MM.1S (cell line): ENCODE data around the gene PPM1A.

ENCODE experiments used
- CTCF ChIP-seq: fragments of 300-600 bp; sonication (generic); IDR thresholded peaks from 2 replicates; pipeline ENCODE4 v1.5.1; 2016; ENCODE audit warnings: antibody characterized with exemption, low read length, mixed read lengths
- EZH2phosphoT487 ChIP-seq: fragments of 300-600 bp; sonication (generic); IDR thresholded peaks from 2 replicates; pipeline ENCODE4 v1.6.1; 2018; ENCODE audit warnings: antibody characterized with exemption, low read length

DNA sequence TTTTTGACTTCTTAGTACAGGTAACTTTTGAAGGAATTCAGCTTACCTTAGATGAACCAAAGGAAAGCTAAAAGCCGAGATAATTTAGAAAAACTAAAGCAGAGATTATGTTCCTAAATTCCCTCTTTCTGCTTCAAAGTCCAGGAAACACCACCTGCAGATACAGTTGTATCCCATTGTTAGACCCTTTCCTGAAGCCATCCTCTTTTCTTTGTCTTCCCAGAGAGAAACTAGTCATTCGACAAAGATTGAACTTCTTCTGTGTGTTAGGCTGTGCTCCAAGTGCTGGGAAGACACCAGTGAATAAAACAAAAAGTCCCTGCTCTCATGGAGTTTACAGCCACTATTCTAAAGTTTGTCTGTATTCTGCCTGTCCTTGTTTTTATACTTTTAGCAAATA, 29.3 kb downstream of the PPM1A start:
- no peak for TF ChIP-seq CTCF
- TF ChIP-seq EZH2phosphoT487 = no peak
